ENCODE data around the gene ATF3. TPM values are rescaled to one million over a fixed set of nuclear protein-coding genes. Genes with fewer than 3 reads are reported as not detected.

ATF3 gene, protein sequence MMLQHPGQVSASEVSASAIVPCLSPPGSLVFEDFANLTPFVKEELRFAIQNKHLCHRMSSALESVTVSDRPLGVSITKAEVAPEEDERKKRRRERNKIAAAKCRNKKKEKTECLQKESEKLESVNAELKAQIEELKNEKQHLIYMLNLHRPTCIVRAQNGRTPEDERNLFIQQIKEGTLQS
- total RNA-seq, result 5.8 and 12.6 TPM in 2 replicates

DNA sequence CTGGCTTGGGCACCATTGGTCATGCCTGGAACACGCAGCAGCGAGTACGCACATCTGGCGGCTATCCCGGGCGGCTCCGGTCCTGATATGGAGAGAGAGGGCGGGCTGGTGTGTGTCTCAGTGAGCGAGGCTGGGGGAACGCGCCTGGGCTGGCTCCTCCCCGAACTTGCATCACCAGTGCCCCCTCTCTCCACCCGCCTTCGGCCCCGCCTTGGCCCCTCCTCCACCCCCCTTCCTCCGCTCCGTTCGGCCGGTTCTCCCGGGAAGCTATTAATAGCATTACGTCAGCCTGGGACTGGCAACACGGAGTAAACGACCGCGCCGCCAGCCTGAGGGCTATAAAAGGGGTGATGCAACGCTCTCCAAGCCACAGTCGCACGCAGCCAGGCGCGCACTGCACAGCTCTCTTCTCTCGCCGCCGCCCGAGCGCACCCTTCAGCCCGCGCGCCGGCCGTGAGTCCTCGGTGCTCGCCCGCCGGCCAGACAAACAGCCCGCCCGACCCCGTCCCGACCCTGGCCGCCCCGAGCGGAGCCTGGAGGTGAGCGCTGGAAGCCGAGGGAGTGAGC lies at the start of gene ATF3:
Gene ATF3 (plus strand): TSS at position 370 of the 567 bp plus-strand sequence. CDS start 6,261 bp downstream, outside the sequence.

Other genes with a start within 250 kb of the ATF3 start
- gene PACC1, start 193.9 kb upstream of the ATF3 start, total RNA-seq, result 8.7 and 8.8 TPM in 2 replicates
- 55.3 and 57.4 TPM in 2 replicates for gene NENF, start 175.8 kb upstream of the ATF3 start, total RNA-seq
- 1.2 and 3.1 TPM in 2 replicates for gene BATF3, start 91.1 kb downstream of the ATF3 start, total RNA-seq
- 40.2 and 50.0 TPM in 2 replicates for gene NSL1, start 183.0 kb downstream of the ATF3 start, total RNA-seq
- 20.0 and 25.5 TPM in 2 replicates for gene TATDN3, start 183.1 kb downstream of the ATF3 start, total RNA-seq
- not detected in 2 replicates for gene SPATA45, start 238.9 kb downstream of the ATF3 start, total RNA-seq
- 6.8 and 8.4 TPM in 2 replicates for gene FLVCR1, start 249.5 kb downstream of the ATF3 start, total RNA-seq